Muscle of back (tissue), 11 donors: ENCODE measurements around the gene VWA1. TPM values are rescaled to one million over a fixed set of nuclear protein-coding genes. Genes with fewer than 3 reads are reported as not detected.
"Not testable (repeated sequence)": the region's sequence is repeated elsewhere in the genome, so short reads cannot be mapped to it uniquely, and the experiment has no call there.

Source experiments
- DNase-seq, 3 donors: peaks; one replicate each; pipeline versions ENCODE4 v3.0.0 to v3.0.0-alpha.2; 2013
- polyA plus RNA-seq, 10 donors: library from polyadenylated mRNA; unstranded; fragments of 120-200 nt; gene quantifications; one replicate each; pipeline ENCODE4 v1.2.1, GENCODE V29; 2013; ENCODE audit not compliant: insufficient read length in 10 of 10

Gene VWA1
- polyA plus RNA-seq, 10 donors: 39.3 to 78.6 (median 50.7) TPM

DNA sequence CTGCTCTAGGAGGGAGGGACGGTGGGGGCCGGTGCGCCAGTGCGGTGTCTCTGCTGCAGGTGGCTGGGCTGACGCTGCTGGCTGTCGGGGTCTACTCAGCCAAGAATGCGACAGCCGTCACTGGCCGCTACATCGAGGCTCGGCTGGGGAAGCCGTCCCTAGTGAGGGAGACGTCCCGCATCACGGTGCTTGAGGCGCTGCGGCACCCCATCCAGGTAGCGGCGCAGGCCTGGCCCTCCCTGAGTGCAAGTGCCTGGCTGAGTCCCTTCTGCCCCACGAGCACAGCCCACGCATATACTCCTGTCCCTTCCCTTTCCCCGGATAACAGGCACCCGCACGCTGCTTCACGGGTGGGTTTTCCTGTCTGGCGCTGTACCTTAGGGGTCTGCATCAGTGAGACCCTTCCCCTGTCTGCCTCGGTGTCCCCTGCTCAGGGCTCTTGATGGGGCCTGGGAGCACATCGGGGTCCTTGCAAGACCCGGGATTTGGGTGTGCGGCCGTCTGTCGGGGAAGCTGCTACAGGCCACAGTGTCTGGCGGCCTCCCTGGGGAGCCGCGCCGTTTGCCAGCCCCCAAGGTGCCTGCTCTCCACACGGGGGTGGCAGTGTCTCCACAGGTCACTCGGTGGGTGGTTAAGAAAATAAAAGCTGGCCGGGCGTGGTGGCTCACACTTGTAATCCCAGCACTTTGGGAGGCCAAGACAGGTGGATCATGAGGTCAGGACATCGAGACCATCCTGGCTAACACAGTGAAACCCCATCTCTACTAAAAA lies 19.0 kb downstream of the VWA1 start:
- not testable (repeated sequence) for DNase-seq

DNA sequence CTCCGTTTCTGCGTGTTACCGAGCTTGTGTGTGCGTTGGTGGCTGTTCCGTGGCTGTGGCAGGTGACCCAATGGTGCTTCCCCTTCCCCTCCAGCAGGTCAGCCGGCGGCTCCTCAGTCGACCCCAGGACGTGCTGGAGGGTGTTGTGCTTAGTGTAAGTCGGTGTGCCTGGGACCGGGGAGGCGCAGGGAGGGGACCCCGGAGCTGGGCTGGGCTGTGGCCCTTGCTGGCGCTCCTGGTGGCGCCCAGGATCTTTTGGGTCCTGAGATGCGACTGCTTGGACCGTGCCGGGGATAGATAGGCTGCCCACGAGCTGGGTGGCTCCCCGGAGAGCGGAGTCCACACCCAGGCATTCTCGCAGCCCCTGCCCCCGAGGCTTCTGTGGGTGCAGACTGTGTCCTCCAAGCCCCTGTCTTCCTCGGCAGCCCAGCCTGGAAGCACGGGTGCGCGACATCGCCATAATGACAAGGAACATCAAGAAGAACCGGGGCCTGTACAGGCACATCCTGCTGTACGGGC lies 19.9 kb downstream of the VWA1 start:
- DNase-seq: no peak

DNA sequence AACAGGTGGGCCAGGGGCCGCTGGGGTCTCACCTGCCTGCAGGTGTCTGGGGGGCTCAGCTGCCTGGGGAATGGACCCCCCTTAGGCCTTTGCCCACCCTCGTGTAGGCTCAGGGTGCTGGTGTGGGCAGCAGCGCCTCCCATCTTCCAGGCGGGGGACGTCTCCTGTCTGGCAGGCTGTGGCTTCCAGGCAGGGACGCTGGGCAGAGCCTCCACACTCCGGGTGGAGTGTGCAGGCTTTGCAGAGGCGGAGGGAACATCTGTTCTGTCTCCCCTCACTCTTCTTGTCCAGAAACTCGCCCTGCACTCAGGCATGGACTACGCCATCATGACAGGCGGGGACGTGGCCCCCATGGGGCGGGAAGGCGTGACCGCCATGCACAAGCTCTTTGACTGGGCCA lies 20.4 kb downstream of the VWA1 start:
- not testable (repeated sequence) for DNase-seq

DNA sequence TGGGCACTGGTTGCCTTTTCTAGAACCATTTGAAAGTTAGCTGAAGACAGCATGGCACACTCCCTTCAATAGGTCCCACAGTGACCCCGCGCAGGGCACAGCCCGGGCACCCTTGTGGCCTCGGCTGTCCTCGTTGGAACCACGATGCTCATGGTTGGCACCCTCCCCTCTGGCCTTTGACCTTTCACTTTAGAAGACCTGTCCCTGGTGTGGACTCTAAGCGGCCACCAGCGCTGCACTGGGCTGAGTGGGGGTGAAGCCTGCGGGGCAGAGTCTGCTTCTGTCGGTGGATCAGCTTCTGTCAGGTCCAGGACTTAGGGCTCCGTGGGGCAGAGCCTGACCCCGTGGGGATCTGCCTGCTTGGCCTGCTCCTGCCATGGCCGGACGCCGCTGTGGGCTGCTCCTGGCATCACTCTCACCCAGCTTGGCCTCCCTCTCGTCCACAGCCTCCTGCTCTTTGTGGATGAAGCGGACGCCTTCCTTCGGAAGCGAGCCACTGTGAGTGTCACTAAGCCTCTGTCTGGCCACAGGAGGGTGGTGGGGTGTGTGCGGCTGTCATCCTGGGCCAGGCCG lies 21.3 kb downstream of the VWA1 start:
- not testable (repeated sequence) for DNase-seq

DNA sequence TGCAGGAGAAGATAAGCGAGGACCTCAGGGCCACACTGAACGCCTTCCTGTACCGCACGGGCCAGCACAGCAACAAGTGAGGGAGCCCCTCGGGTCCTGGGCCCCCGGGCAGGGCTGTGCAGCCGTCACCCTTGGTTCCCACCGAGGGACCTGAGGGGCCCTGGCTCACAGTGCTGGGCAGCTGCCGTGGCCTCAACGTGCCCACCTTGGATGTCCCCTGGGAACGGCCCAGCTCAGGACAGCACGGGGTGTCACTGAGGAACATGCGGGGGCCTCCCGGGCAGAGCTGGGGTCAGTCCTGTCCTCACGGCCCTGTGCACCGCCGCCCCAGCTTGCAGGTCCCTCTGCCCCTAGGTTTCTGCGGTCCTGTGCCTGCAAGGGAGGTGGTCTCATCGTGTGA lies 23.7 kb downstream of the VWA1 start:
- DNase-seq: not testable (repeated sequence)

DNA sequence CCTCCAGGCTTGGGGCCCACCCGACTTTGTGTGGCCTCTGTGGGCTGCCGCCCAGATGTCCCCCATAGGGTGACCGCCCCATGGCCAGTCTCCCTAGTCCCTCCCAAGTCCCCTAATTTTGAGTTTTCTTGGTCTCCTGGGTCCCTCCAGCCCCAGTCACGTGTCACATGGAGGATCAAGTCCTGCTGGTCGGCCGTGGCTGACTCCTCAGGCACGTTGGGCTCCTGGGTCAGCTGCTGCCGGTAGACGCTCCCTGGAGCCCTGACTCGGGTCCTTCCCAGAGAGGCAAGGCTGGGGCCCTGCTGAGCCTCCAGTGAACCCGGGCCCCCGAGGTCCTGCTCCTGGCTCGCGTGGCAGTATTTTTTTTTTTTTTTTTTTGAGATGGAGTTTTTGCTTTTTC lies 24.2 kb downstream of the VWA1 start:
- DNase-seq: not testable (repeated sequence)

DNA sequence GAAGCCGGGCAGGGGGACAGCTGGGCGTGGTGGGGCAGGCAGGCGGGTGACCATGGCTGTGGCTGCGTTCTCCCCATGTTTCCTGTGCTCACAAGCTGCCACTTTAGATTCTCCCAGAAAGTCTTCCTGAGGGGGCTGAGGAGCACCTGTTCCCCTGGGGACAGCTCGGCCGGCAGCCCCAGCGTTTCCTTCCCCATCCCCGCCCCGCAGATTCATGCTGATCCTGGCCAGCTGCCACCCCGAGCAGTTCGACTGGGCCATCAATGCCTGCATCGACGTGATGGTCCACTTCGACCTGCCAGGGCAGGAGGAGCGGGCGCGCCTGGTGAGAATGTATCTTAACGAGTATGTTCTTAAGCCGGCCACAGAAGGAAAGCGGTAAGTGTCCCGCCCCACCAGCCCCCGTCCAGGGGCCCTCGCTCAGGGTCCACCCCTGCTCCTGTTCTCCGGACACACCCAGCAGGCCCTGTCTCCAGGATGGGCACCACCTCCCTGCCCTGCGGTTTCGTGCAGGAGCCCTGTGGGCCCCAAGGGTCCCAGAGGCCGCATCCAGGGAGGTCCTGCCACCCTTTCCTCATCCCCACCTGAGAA lies 25.1 kb downstream of the VWA1 start:
- DNase-seq: no peak

DNA sequence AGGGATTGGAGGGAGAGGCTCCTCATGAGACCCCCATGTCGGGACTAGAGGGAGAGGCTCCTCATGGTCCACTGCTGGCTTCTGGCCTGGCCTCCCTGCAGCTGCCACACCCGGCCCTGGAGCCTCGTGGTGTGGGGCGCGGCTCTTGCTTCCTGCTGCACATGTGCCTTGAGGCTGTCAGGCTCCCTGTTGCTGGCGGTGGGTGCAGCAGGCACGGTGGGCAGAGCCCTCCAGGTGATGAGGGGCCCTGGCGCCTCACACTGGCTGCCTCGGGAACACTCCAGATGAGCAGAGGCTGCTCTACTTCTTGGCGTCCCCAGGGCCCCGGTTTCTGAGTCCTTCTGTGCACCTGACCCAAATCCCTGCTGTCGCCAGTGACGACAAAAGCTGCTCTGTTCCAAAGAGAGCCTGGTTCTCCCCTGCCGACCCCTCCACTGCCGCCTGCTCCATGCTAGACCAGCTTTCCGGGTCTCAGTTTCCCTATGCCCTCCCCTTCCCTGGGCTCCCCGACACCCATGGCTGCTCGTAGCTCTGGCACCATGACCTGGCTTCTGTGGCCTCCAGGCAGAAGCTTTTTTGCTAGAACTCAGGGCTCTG lies 26.3 kb downstream of the VWA1 start:
- DNase-seq: no peak

DNA sequence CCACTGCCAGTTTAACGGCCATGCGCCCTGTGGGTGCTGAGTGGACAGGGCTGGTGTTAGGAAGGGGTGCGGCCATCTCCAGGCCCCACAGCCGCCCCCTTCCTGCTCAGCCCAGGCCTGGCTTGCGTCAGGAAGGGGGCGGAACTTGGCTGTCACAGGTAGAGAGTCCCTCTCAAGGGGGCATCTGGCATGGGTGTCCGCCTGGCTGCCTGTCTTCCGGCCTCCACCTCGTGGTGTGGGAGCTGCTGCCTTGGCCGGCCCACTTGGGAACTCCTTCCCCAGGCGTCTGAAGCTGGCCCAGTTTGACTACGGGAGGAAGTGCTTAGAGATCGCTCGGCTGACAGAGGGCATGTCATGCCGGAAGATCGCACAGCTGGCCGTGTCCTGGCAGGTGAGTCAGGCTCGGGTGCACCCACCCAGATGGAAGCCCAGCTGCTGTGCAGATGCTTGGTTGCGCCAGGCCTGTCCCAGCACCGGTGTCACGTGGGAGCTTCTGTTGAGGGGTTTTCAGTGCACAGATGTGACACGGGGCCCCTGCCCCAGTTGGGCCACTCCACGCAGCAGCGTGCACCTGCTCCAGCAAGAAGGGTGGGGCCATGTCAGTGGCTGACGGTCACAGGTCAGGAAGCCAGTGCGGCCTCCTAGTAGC lies 27.0 kb downstream of the VWA1 start:
- peak in 1 of 3 donors; percentile 11 for DNase-seq

DNA sequence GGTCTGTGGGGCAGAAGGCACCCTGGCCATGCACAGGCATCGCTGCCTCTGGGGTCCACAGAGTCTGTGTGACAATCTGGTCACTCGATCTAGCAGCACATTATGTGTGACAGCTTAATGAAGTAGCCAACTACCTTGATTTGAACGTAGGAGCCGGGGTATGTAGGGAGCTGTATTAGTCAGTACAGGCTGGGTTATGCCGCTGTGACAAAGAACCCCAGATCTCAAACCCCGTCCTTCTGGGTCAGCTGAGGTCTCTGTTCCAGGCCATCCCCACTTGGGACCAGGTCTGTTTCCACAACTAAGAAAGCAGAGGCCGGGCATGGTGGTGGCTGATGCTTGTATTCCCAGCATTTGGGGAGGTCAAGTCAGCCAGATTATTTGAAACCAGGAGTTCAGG lies 27.8 kb downstream of the VWA1 start:
- no peak for DNase-seq

DNA sequence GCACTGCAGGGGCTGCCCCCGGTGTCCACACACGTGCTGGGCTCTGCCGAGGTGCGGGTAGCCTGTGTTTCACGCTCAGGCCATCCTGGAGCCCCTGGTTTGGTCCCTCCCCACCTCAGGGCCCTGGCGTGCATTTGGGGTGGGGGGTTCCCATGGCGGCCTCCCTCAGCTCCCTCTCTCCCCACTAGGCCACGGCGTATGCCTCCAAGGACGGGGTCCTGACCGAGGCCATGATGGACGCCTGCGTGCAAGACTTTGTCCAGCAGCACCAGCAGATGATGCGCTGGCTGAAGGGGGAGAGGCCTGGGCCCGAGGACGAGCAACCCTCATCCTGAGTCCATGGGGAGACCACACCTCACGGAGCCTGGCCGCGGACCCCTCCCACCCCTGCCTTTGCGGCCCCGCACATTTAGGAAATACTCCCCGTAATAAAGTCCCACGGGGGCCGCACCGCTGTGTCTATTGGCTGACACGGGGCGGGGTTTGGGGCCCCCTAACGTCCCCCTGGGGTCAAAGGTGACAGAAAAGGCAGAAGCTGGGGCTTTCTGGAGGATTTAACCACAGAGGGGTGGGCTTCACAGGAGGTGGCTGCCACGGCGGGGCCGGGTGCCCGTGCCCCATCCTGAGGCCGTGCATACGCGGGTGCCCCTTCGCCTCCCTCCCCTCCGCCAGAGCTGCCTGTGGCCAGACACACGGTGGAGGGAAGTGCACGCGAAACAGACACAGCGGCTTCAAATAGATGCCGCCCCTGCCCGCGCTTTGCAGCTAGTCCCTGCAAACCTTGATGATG lies 32.9 kb downstream of the VWA1 start:
- DNase-seq: not testable (repeated sequence)

DNA sequence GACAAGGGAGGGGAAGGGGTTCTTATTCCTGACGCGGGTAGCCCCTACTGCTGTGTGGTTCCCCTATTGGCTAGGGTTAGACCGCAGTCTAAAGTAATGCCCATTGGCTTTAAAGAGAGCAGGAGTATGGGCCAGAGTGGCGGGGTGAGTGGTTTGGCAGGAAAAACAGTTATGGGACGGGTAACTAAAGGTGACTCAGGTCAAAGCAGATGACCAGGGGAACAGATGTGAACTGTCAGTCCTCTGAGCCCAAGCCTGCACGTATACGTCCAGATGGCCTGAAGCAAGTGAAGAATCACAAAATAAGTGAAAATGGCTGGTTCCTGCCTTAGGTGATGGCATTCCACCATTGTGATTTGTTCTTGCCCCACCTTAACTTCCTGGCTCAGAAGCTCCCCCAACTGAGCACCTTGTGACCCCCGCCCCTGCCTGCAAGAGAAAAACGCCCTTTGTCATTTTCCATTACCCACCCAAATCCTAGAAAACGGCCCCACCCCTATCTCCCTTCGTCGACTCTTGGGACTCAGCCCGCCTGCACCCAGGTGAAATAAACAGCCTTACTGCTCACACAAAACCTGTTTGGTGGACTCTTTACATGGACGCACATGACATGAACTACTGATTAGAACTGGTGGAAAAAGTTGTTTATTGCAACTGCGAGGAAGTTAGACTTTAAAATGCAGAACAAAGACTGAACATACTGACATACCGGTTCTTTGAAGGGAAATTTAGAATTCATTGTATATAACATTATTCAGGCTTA lies 35.3 kb downstream of the VWA1 start:
- no peak for DNase-seq

DNA sequence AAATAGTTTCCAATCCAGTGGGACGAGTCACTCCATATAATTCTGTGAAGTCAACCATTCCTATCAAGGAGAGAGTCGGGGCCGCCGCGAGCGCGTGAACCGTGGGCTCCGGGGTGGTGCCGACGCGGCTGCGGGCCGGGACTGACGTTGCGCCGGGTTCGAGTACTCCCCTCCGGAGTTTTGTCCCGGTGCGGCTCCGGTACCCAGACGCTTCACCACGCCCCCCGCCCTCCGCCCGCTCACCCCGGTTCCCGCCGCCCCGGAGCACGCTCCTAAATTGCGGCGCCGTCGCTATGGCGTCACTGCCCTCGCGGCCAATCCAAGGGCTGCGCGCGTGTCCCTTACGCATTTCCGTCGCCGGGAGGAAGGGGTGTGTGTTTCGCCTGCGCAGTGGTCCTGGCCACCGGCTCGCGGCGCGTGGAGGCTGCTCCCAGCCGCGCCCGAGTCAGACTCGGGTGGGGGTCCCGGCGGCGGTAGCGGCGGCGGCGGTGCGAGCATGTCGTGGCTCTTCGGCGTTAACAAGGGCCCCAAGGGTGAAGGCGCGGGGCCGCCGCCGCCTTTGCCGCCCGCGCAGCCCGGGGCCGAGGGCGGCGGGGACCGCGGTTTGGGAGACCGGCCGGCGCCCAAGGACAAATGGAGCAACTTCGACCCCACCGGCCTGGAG lies 36.0 kb downstream of the VWA1 start, which contains the start of gene ATAD3B:
TSS of gene ATAD3B (plus strand) at position 377 of the 664 bp plus-strand sequence. CDS start at position 497, 120 bp downstream.
- DNase-seq: peak; percentile 92 to 98 (median 96)

DNA sequence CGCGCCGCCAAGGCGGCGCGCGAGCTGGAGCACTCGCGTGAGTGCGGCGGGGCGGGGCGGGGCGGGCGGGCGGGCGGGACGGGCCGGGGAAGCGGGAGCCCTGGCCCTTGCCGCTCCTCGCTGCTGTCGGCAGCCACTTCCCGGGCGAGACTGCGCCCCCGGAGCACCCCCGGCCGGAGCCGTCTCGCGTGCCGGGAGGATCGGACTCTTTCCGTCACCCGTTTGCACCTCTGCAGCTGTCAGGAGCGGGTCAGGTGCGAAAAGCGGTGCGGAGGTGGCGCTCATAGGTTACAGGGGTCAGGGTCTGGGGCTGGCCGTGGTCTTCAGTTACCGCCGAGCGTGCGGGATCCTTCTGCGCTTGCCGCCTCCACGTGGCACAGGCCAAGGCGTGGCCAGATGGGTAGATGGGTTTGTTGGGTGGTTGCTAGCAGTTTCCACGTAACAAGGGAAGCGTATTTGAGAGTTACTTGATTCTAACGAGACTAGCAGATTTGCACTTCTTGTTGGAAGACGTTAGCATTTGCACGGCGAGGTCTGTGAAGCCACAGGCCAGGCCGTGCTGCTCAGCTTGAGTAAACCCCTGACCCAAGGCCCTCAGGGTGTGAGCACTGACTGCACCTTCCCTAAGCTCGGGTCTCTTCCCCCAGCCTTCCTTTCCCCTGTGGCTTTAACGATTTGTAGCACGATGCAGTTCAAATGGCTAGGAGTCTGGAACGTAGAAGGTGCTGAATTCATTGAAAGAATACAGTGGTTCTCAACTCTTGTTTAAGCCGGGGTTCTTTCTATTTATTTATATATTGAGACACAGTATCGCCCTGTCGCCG lies 36.8 kb downstream of the VWA1 start:
- DNase-seq: not testable (repeated sequence)

DNA sequence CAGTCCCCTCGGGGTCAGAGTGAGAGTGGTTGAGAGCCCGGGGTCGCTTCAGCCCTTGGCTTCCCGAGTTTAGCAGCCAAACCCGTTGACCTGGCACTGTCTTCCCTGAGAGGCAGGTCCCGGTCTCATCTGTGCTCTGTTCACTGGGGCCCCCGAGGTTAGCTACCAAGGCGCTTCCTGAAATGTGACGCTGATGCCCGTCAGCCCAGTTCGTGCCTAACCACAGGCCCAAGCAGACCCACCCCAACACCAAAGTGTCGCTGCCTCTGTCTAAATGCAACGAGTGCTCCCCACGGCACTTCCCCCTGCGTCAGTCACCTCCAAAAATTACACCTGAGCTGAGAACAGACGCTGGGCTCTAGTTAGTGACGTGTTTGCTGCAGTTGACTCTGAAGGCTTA lies 40.5 kb downstream of the VWA1 start:
- not testable (repeated sequence) for DNase-seq

DNA sequence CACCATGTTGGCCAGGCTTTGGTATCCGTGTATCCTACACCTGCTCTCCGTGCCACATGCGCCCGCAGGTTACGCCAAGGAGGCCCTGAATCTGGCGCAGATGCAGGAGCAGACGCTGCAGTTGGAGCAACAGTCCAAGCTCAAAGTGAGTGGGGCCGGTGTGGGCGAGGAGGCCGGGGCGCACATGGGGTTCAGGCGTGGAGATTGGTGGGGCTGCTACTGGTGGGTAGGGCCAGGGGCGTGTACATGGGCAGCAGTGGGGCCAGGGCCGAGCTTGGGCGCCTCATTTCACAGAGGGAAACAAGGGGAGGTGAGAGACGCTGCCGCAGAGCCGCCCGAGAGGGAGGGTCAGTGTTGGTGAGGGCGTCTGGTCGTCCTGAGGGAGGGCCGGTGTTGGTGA lies 41.7 kb downstream of the VWA1 start:
- DNase-seq: no peak

DNA sequence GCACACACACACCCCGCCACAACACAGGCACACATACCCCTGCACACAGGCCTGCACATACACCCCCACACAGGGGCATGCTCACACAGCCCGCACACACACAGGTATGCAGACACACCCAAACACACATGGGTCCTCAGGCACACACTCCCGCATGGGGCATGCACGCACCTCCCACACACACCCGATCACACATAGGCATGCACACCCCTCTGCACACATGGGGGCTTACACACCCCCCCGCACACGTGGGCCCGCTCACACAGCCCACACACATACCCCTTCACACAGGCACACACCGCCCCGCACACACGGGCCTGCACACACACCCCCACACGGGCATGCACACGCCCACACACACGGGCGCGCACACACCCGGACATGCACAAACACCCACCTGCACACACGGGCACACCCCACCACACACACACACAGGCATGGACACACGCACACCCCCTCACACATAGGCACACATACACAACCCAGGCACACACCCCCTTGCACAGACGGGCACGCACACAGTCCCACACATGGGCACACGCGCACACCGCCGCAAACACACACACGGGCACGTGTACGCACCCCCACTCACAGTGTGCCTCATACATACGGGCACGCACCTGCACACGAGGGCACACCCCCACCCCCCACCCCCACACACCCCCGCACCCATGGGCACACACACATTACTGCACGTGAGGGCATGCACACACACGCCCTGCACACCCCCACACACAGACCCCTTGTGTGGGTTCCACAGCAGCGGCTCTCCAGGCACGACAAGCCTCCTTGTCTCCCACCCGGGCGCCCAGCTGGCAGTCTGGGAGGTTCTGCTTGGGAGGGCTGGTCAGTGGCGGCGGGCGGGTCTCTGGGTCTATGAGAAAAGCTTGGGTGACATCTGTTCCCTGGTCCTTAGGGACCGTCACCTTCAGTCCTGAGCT lies 44.3 kb downstream of the VWA1 start:
- DNase-seq: no peak

DNA sequence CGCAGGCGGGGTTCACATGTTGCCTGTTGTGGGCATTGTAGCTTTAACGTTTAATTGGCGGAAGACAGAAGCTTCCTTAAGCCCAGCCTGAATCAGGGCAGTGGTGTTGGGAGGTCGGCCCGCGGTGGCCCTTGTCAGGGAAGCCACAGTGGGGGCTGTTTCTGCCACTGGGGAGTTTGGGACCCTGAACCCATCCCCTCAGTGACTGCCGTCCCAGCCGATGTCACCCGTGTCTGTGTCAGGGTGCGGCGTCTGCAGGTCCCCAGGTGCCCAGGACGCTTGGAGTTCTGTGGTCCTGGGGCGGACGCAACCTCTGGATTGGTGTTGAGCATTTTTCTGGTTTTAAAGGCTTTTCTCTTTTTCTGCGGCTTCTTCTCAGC lies 45.0 kb downstream of the VWA1 start:
- not testable (repeated sequence) for DNase-seq
